A549 treated with Hydrocortisone at 1 μM for 4 hours (cell line): Measurements from ENCODE around the gene HS2ST1. TPM values are rescaled to one million over a fixed set of nuclear protein-coding genes. Genes with fewer than 3 reads are reported as not detected.

Experiments
- total RNA-seq: library from RNA; stranded (reverse); fragments of 200-300 nt; extraction: Qiagen RNA extraction; gene quantifications from 5 replicates; pipeline ENCODE4 v1.2.3, GENCODE V29; 2022

Gene HS2ST1
- total RNA-seq, result 9.6 to 13.1 TPM (median 11.7 TPM) in 5 replicates

GRCh38 chr1:86914601-86914997 lies at the start of gene HS2ST1:
Gene HS2ST1 (plus strand): TSS chr1:86914635.

GRCh38 chr1:86913896-86914600 lies 387 bp upstream of the HS2ST1 start, which contains the start of gene SELENOF:
Gene SELENOF (minus strand): TSS chr1:86914126. CDS start chr1:86914111, 15 bp downstream.

Other genes starting within 250 kb of the HS2ST1 start
- gene SH3GLB1, start 210.1 kb upstream of the HS2ST1 start, total RNA-seq, result 36.6 to 38.3 TPM (median 37.0 TPM) in 5 replicates
- 152 to 169 TPM (median 155 TPM) in 5 replicates for gene SELENOF, start 509 bp upstream of the HS2ST1 start, total RNA-seq